Activated naive CD4-positive, alpha-beta T cell treated with anti-CD3 and anti-CD28 coated beads, Interleukin-2, amount 50 U/mL, for 16 hours (primary cell): ENCODE measurements around the gene GID4.

ENCODE experiments used
- DNase-seq: peaks from one replicate; pipeline ENCODE4 v3.0.0-alpha.2; 2020

GID4 gene

DNA sequence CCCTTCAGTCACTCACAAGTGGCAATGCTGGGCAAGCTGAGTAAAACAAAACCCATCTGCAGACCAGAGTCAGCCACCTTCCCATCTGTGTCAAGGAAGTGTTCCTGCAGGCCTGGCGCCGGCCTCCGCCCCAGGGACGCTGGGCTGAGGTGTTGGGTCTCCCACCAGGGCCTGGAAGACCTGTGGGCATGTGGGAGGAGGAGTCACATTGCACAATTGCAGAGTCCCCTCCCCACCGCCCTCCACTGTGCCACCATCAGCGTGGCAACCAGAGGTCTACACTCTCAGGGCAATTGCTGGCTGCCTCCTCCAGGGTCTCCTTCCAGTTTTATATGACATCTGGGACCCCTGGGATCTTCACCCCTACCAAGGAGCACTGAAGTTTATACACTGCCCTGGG is 66.4 kb downstream of the GID4 start:
- DNase-seq: no peak

GRCh38 chr17:18106211-18106610 is 67.0 kb downstream of the GID4 start:
- no peak for DNase-seq

DNA sequence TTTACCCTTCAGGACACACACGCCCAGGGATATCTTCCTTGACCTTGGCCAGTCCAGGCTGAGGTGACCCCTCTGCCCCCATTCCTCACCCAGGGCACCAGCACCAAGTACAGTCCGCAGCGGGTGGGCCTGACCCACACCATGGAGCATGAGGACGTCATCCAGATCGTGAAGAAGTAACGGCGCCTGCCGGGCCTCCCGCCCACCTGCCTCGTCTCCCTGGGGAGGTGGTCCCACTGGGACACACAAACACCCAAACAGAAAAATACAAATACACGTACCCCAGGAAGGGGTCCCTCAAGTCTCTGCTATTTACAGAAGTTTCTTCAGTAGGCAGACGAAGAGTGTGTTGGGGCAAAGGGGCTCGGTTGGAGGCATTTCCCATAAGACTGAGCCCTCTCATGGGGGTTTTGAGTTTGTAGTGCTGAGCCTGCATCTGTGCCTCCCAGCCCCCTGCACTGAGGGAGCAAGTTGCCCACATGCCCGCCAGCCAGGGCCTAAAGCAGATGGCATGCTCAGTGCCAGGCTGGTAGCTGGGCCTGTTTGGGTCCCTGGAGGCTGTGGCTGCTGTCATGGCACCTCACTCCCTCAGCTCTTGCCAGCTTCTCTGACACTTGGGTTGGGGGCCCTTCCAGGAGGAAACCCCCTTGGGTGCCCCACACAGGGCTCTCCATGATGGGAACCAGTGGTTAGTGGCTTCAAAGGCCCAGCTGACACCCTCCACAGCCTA is 68.0 kb downstream of the GID4 start:
- no peak for DNase-seq

GRCh38 chr17:18107971-18108370 is 68.8 kb downstream of the GID4 start:
- no peak for DNase-seq

GRCh38 chr17:18108401-18109312 is 69.4 kb downstream of the GID4 start, which contains the start of gene MYO15A:
Gene MYO15A (plus strand): TSS chr17:18108756. CDS start chr17:18118801, 10,045 bp downstream.
- DNase-seq: no peak

DNA sequence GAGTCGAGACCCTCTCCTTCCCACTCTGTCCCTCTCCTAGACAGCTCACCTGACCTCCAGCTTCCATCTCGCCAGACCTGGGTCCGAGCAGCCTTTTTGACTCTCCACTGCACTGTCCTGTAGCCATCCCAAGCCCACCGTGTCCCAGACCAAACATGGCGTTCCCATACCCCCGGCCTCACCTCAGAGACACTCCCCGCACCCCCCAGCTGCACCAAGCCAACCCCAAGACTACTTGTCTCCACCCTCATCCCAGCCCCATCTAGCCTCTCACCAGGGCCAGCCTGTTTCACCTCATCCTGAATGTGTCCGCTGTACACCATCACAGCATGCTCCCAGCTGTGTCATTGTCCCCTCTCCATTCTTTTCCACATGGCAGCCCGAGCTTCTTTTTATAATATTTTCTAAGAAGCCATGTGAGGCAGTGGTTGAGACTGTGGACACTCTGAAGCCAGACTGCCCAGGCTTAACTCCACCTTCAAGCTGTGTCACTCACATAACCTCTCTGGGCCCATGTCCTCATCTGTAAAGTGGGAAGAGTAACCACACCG is 70.8 kb downstream of the GID4 start:
- no peak for DNase-seq

DNA sequence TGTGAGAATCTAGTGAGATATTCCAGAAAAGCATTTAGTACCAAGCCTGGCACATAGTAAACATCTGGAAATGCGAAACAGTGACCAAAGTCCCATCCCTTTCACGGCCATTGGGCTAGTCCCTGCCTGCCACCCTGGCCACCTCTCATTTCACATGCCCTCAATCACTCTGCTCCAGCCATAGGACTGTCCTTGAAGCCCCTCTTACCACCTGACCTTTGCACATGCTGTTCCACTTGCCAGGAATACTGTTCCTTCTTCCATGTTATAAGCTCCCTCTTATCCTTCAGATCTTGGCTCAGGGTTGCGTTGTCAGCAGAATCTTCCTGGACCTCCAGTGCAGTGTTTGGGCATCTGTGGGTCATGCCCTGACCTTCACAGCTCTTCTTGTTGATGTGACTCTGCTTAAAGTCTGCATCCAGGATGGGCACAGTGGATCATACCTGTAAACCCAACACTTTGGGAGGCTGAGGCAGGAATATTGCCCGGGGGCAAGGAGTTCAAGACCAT is 71.5 kb downstream of the GID4 start:
- DNase-seq: no peak

DNA sequence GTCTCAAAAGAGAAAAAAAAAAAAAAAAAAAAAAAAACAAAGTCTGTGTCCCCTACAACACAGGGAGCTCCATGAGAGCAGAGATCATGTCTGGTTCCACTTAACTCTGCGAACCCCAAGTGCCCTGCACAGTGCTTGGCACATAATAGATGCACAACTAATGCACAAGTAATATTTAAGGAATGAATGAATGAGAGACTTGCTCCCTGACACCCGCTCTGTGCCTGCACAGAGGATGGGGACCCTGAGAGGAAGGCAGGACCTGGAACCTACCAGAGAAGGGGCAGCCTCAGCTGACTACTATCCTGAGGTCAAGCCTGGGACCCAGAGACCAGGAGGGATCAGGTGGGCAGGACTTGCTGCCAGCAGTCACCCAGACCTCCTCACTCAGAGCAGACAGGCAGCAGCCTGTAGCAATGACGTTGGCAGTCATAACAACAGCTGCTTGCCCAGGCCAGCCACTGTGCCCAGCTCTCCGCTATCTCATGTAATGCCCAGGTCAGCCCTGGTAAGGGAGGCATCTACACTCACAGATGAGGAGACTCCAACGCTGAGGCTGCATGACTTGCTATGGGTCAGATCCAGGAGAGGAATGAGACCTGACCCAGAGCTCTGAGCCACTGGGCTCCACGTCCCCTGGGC is 72.2 kb downstream of the GID4 start:
- no peak for DNase-seq

GRCh38 chr17:18115517-18115916 is 76.3 kb downstream of the GID4 start:
- no peak for DNase-seq

- no peak for DNase-seq
These were observed 76.9 kb downstream of the GID4 start for GRCh38 chr17:18116078-18116477.

DNA sequence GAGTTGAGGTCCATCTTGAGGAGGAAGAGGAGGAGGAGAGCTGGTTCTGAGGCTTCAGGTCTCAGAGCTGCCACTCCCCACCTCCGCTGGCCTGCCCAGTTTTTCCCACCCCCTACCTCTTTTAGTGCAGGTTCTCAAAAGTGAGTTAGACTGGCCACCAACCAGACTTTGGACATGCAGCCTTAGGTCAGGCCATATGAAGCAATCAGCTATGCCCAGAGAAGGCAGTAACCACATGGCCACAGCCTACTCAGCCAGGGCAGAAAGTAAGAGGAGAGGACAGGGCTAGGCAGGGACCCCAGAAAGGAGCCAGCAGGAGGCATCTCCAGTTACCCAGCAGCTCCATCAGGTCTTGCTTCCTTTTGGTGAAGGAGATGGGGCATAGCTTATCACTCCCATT is 78.3 kb downstream of the GID4 start:
- DNase-seq: no peak
